Stimulated activated CD4-positive, alpha-beta T cell treated with anti-CD3 and anti-CD28 coated beads, Interleukin-1b, Interleukin-23, amount 100 ng/mL, for 24 hours (primary cell): ENCODE results near the gene MSGN1.
A peak's percentile ranks its signal among the peaks of the same experiment; 100 is the strongest.

Experiments
- DNase-seq, 4 experiments: peaks; one replicate each; pipeline ENCODE4 v3.0.0-alpha.2; 2020; ENCODE audit warnings: low read depth in 4 of 4, low spot score in 1 of 4

MSGN1 gene

GRCh38 chr2:17846676-17847075, 30.4 kb downstream of the MSGN1 start:
- DNase-seq = no peak

DNA sequence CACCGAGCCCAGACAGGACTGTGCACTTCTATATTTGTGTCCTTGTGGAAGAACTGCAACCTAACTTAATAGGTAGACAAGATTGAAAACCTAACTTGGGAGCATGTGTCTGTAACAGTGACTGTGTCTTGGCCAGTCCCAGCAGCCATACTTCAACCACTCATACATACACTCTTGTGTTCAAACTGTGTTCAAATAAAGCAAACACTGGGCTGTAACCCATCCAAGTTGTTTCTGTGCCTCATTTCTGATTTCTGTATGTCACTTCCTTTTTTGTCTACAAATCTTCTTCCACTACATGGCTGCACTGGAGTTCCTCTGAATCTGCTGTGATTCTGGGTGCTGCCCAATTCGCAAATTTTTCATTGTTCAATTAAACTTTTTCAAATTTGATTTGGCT, 31.0 kb downstream of the MSGN1 start:
- no peak for DNase-seq

DNA sequence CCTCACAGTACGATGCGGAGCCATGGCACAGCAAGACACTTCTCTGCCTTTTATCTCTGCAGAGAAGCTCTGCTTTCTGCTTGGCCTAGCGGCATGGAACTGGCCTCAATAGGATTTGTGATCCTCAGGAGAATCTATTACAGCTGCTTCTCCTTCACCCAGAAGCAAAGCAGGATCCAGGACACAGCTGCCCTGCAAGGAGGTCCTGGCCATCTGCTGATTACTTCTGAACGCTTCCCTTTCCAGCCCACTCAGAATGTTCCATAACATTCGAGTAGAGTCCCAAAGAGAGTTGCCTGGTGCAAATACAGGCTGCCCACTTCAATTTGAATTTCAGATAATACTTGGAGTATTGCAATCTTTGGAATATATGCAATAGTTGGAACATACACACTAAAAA, 33.0 kb downstream of the MSGN1 start:
- DNase-seq = no peak

DNA sequence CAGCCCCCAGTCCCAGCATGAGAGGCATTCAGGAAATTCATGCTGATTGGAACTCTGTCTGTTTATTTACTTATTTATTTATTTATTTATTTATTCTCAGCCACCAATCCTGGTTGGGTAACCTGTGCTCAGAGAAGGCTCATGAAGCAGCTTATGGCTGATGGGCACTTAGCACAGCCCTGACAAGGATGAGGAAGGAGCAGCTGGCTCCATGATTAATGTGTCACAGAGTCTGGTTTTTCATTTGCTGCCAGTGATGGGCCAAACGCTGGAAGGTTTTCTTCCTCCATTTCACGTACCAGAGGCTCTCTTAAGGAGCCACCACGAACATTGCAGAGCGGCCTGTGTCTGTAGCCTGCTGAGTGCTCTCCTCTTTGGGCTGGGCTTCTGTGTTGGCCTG, 33.9 kb downstream of the MSGN1 start:
- DNase-seq = no peak

DNA sequence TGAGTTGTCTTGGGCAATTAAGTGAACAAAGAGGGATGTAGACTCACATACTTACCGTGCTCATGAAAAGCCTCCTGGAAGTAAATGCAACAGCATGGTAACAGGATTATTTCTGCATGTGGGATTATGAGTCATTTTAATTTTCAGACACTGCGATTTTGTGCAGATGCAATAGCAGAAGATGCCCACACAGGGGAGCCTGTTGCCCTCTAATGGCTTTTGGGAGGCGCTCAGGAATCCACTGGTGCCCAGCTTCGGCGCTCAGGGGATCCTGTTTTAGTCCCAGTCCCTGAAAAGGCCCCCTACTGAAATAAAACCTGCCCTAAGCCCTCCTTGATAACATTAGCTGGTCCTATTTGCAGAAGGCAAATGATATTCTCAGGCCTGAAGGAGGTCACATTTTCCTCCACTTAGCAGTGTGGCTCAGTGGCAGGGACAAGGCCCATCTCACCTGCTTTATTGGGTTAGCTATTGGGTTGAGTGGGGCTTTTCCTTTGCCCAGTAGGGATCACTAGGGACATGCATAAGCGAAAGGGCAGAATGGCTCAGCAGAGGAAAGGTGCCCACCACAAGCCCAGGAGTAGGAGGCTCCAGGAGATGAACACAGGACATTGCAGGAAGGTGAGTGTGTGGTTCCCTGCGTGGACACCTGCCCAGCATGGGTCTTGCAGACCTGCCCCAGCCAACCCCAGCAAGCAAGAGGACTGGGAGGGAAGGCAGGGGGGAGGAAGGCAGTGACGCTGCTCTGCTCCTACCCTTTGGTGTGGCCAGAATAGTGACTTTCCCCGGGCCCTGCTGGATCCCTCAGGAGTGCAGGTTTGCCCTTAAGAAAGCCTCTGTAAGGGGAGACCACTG, 35.7 kb downstream of the MSGN1 start:
- DNase-seq = peak in 2 of 4 experiments; percentile 2 to 14

DNA sequence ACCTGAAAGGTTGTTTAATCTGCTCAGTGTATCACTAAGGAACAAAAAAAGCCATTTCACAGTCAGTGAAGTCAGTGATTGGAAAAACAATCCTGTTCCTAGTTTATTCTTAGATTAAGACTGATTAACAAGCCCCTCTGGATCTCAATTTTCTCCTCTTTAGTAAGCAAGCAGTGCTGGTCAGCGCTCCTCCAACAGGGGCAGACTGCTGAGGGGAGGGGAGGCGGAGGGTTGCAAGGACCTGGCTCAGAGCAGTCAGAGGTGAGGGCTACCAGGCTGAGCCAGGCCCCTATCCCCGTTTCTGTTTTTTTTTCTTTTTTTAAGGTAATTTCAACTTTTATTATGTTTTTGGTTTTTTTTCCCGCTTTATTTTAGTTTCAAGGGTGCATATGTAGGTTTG, 37.5 kb downstream of the MSGN1 start:
- no peak for DNase-seq

DNA sequence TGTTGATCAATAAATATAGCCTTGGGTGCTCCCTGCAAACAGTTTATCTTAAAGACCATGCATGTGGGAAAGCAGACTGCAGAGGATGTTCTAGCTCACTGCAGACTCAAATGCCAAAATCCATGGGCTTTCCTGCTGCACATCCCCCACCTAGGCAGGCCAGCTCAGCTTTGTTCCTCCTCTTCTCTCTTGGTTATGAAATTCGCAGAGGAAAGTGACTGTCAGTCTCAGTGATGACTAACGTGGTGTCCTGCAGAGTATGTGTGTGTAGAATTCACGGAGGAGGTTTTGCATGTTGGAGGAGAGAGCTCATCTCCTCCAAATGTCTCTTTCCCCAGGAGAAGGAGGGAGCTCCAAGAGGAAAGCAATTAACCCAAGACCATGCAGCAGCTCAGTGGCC, 40.8 kb downstream of the MSGN1 start:
- DNase-seq = no peak

DNA sequence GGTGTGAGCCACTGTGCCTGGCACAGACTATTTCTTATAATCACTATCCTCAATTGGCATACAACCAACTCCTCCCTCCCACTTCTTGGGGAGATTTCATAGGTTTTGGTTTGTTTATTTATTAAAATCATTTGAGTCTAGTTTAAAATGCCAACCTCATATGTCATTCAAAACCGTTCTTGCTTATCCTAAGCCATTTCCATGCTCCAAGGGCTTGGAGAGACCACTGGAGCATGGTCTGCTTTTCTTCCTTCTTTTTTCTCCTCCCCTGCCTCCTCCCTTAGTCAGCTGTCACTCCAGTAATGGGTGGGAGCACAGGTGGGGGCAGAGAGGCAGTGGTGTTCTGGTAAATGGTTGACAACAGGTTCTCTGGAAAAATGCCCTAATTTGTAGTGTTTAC, 41.8 kb downstream of the MSGN1 start:
- DNase-seq = no peak

DNA sequence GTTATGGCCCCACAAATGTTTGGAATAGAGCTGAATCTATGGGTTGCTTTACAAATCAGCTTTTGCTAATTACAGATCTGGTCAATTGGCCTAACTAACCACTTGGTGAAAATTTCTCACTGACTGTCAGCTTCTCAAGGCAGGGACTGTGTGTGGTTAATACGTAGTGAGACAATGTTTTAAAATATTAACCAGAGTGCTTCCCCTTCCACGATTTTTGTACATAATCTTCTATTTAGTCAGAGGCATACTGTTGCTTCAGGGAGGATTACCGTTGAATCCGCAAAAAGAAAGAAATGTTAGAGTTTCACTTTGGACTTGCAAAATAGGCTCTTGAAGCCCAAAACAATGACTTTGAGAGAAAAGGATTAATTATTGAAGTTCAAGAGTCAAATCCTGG, 47.3 kb downstream of the MSGN1 start:
- DNase-seq = no peak

DNA sequence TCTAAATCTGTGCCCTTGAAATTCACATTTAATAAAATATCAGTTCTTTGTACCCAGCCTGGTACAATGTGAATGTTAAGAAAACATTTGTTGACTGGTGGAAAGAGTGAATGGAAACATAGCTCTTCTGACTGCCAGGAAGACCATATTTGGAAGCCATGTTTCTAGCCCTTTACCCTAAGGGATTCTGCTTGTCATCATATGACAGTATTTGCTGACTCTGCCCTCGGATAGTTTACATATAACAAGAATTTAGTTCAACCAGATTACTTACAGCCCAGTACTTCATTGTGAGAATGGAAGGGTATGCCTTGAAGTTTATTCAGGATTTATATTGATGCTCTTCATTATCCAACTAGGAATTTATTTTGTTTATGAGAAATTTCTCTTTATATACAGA, 48.4 kb downstream of the MSGN1 start:
- DNase-seq = no peak

GRCh38 chr2:17867133-17867532, 50.9 kb downstream of the MSGN1 start:
- no peak for DNase-seq
